ENCODE measurements around the gene FN3KRP.

FN3KRP gene

DNA sequence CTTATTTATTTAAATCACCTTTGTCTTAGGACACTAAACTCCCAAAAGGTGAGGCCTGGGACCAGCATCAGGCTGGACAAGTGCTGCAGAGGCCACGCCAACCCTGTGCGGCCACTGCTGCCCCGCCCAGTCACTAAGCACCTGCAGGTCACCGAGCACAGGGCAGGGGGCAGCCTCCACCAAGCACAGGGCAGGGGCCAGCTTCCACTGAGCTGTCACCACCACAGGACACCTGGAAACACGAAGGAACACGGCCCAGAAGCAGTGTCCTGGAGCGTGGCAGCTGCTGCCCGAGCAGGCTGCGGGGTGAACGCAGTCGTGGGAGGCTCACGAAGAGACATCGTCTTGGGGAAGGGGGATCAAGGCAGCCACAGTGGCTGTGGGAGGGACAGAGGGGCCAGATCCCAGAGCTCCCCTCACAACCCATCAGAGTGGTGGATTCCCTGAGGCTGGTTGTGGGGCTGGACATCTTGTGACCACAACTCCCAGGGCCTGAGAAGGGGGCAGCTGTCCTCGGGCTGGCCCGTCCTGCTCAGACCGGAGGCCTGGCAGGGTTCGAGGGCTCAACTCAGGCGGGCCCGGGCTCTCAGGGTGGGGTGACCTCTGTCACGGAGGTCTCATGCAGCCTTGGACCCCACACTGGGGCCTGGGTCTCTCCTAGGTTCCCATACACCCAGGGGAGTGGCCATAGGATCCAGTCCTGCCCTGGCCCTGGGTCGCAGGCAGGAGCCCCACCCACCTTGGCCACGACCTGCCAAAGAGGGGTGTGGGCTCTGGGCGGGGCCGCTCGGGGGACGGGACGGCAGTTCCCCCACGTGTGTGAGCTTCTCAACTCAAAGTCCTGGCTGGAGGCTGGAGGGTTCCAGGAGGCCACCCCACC is 36.7 kb upstream of the FN3KRP start:
- Histone ChIP-seq H3K4me1 (ENCODE audit: control insufficient read depth, insufficient read depth, low read length) (no peaks in the 10 kb centered on the region), H3K27ac (ENCODE audit: low read depth, low read length) (no peak overlapping the region), H3K27me3 (ENCODE audit: control insufficient read depth, insufficient read depth, low read length) (no peaks in the 10 kb centered on the region), H3K36me3 (ENCODE audit: control insufficient read depth, insufficient read depth, low read length) (no peaks in the 10 kb centered on the region), H3K9ac (ENCODE audit: low read length) (no peak overlapping the region), H3K4me3 (ENCODE audit: low read length) (no peak overlapping the region)

GRCh38 chr17:82681547-82681946 is 35.0 kb upstream of the FN3KRP start:
- Histone ChIP-seq H3K4me1 (ENCODE audit: control insufficient read depth, insufficient read depth, low read length) (no peaks in the 10 kb centered on the region), H3K27me3 (ENCODE audit: control insufficient read depth, insufficient read depth, low read length) (no peaks in the 10 kb centered on the region), H3K4me3 (ENCODE audit: low read length) (no peak overlapping the region), H3K27ac (ENCODE audit: low read depth, low read length) (no peak overlapping the region), H3K36me3 (ENCODE audit: control insufficient read depth, insufficient read depth, low read length) (no peaks in the 10 kb centered on the region), H3K9ac (ENCODE audit: low read length) (no peak overlapping the region)

- H3K36me3 ChIP-seq (ENCODE audit: control insufficient read depth, insufficient read depth, low read length), result no peaks in the 10 kb centered on the region
- H3K27ac ChIP-seq (ENCODE audit: low read depth, low read length), result no peak overlapping the region
- H3K4me1 ChIP-seq (ENCODE audit: control insufficient read depth, insufficient read depth, low read length), result no peaks in the 10 kb centered on the region
- H3K27me3 ChIP-seq (ENCODE audit: control insufficient read depth, insufficient read depth, low read length), result no peaks in the 10 kb centered on the region
- H3K9ac ChIP-seq (ENCODE audit: low read length), result no peak overlapping the region
- no peak overlapping the region for H3K4me3 ChIP-seq (ENCODE audit: low read length)
These were observed 33.0 kb upstream of the FN3KRP start for GRCh38 chr17:82683534-82683933.

GRCh38 chr17:82684228-82684841 is 32.2 kb upstream of the FN3KRP start:
- Histone ChIP-seq H3K4me1 (ENCODE audit: control insufficient read depth, insufficient read depth, low read length) (no peaks in the 10 kb centered on the region), H3K27ac (ENCODE audit: low read depth, low read length) (no peak overlapping the region), H3K4me3 (ENCODE audit: low read length) (no peak overlapping the region), H3K36me3 (ENCODE audit: control insufficient read depth, insufficient read depth, low read length) (no peaks in the 10 kb centered on the region), H3K27me3 (ENCODE audit: control insufficient read depth, insufficient read depth, low read length) (no peaks in the 10 kb centered on the region), H3K9ac (ENCODE audit: low read length) (no peak overlapping the region)

DNA sequence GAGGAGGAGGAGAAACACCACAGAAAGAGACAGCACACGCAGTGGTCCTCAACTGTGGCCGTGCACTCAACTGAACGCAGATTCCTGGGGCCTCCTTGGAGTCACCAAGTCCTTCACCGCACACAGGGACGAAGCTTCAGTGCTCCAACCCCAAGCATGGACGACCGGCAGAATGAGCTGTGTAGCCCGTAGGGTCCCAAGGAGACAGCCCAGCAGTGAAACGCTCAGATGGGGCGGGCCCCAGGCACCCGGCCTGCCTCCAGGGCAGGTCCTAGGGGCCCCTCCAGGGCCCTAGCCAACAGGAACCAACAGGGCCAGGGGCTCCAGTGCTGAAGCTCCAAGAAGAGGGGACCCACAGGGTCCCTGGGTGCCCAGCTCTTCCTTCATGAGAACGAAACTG is 31.2 kb upstream of the FN3KRP start:
- no peak overlapping the region for H3K27ac ChIP-seq (ENCODE audit: low read depth, low read length)

GRCh38 chr17:82686366-82687324 is 29.9 kb upstream of the FN3KRP start:
- no peak overlapping the region for H3K4me3 ChIP-seq (ENCODE audit: low read length)
- H3K27ac ChIP-seq (ENCODE audit: low read depth, low read length), result no peak overlapping the region
- no peaks in the 10 kb centered on the region for H3K4me1 ChIP-seq (ENCODE audit: control insufficient read depth, insufficient read depth, low read length)
- H3K9ac ChIP-seq (ENCODE audit: low read length), result no peak overlapping the region
- H3K36me3 ChIP-seq (ENCODE audit: control insufficient read depth, insufficient read depth, low read length), result peaks cover 4% of the 10 kb centered on the region
- no peaks in the 10 kb centered on the region for H3K27me3 ChIP-seq (ENCODE audit: control insufficient read depth, insufficient read depth, low read length)

More for the DNA sequence above, 31.2 kb upstream of the FN3KRP start:
- Histone ChIP-seq H3K27me3 (ENCODE audit: control insufficient read depth, insufficient read depth, low read length) (no peaks in the 10 kb centered on the region), H3K4me1 (ENCODE audit: control insufficient read depth, insufficient read depth, low read length) (no peaks in the 10 kb centered on the region), H3K36me3 (ENCODE audit: control insufficient read depth, insufficient read depth, low read length) (no peaks in the 10 kb centered on the region), H3K9ac (ENCODE audit: low read length) (no peak overlapping the region), H3K4me3 (ENCODE audit: low read length) (no peak overlapping the region)

DNA sequence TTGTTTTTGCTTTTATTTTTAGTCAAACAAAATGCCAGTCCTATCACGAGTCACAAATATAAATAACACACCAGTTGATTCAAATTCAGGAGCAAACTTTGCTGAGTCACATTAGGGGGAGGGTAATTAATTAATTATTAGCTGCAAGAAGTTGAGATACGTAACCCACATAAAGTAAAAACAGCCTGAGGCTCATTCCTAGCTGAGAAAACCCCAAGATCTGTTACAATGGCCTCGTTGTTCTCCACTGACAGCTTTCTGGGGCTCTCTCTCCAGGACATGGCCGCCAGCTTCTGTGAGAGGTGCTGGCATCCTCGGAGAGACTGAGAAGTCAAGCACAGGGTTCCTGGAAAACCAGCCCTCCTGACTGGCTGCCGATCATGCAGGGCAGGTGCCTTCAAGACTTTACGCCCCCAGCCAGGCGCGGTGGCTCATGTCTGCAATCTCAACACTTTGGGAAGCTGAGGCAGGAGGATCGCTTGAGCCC is 29.1 kb upstream of the FN3KRP start:
- Histone ChIP-seq H3K36me3 (ENCODE audit: control insufficient read depth, insufficient read depth, low read length) (peaks cover 4% of the 10 kb centered on the region), H3K9ac (ENCODE audit: low read length) (no peak overlapping the region), H3K27me3 (ENCODE audit: control insufficient read depth, insufficient read depth, low read length) (no peaks in the 10 kb centered on the region), H3K27ac (ENCODE audit: low read depth, low read length) (no peak overlapping the region), H3K4me3 (ENCODE audit: low read length) (no peak overlapping the region), H3K4me1 (ENCODE audit: control insufficient read depth, insufficient read depth, low read length) (no peaks in the 10 kb centered on the region)

DNA sequence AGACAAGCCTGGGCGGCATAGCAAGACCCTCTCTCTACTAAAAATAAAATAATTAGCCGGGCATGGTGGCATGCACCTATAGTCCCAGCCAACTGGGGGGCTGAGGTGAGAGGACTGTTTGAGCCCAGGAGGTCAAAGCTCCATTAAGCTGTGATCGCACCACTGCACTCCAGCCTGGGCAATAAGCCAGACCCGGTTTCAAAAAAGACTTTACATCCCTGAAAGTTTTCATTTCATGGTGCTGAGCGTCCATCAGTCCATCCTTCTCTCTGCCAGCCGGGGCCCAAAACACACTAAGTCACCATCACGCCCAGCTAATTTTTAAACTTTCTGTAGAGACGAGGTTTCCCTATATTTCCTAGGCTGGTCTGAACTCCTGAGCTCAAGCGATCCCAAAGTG is 28.6 kb upstream of the FN3KRP start:
- Histone ChIP-seq H3K4me3 (ENCODE audit: low read length) (no peak overlapping the region), H3K36me3 (ENCODE audit: control insufficient read depth, insufficient read depth, low read length) (peaks cover 4% of the 10 kb centered on the region), H3K27ac (ENCODE audit: low read depth, low read length) (no peak overlapping the region), H3K27me3 (ENCODE audit: control insufficient read depth, insufficient read depth, low read length) (no peaks in the 10 kb centered on the region), H3K9ac (ENCODE audit: low read length) (no peak overlapping the region), H3K4me1 (ENCODE audit: control insufficient read depth, insufficient read depth, low read length) (no peaks in the 10 kb centered on the region)

DNA sequence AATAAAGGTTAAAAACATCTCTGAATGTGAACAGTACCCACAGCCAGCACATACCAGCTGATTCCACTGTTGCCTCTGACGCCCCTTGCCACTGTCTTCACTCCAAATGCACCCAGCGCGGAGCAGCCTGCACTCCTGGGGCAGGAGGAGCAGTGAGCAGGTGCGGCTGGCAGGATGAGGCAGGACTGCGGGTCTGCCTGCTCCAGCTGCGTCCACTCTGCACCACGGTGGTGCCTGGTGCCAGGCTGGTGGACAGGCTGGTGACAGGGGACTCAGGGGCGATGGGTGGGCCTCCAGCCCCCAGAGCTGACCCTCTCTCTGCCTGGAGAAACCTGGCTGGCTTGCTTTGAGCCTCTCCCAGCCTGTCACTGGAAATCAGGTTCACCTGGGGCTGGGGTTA is 27.4 kb upstream of the FN3KRP start:
- Histone ChIP-seq H3K4me1 (ENCODE audit: control insufficient read depth, insufficient read depth, low read length) (no peaks in the 10 kb centered on the region), H3K9ac (ENCODE audit: low read length) (no peak overlapping the region), H3K27ac (ENCODE audit: low read depth, low read length) (no peak overlapping the region), H3K4me3 (ENCODE audit: low read length) (no peak overlapping the region), H3K27me3 (ENCODE audit: control insufficient read depth, insufficient read depth, low read length) (no peaks in the 10 kb centered on the region), H3K36me3 (ENCODE audit: control insufficient read depth, insufficient read depth, low read length) (peaks cover 4% of the 10 kb centered on the region)

DNA sequence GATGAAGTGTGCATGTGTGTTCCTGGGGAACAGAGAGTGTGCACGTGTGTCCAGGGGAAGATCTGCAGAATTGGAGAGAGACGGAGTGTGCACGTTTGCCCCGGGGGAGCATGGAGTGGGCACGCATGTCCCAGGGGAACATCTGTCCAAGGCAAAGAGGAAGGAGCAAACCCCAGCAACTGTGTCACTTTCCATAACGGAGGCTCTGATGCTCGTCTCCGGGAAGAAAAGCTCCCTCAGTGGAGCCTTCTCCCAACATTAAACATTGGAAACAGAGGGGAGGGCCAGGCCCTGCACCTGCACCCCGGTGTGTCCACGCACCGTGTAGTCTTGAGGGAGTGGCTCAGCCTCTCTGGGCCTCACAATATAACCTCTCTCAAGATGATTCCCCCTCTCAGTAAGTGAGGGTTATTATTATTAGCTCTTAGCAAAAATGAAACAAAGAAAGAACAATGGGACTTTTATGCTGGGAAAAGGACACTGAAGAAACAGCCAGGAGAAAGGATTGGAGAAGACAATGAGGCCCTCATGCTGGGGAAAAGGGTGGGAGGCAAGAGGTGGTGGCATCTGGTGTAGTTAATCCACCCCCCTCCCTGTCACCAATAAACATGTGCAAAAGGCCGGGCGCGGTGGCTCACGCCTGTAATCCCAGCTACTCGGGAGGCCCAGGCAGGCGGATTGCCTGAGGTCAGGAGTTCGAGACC is 25.6 kb upstream of the FN3KRP start:
- no peaks in the 10 kb centered on the region for H3K27me3 ChIP-seq (ENCODE audit: control insufficient read depth, insufficient read depth, low read length)
- H3K4me1 ChIP-seq (ENCODE audit: control insufficient read depth, insufficient read depth, low read length), result no peaks in the 10 kb centered on the region
- H3K36me3 ChIP-seq (ENCODE audit: control insufficient read depth, insufficient read depth, low read length), result peaks cover 4% of the 10 kb centered on the region
- no peak overlapping the region for H3K9ac ChIP-seq (ENCODE audit: low read length)
- no peak overlapping the region for H3K27ac ChIP-seq (ENCODE audit: low read depth, low read length)
- no peak overlapping the region for H3K4me3 ChIP-seq (ENCODE audit: low read length)

GRCh38 chr17:82691714-82692113 is 24.8 kb upstream of the FN3KRP start:
- H3K27me3 ChIP-seq (ENCODE audit: control insufficient read depth, insufficient read depth, low read length), result no peaks in the 10 kb centered on the region
- H3K27ac ChIP-seq (ENCODE audit: low read depth, low read length), result no peak overlapping the region
- peaks cover under 1% of the 10 kb centered on the region for H3K4me1 ChIP-seq (ENCODE audit: control insufficient read depth, insufficient read depth, low read length)
- peaks cover 4% of the 10 kb centered on the region for H3K36me3 ChIP-seq (ENCODE audit: control insufficient read depth, insufficient read depth, low read length)
- no peak overlapping the region for H3K4me3 ChIP-seq (ENCODE audit: low read length)
- no peak overlapping the region for H3K9ac ChIP-seq (ENCODE audit: low read length)

Data from rectal smooth muscle tissue (tissue), 1 donor.